Skeletal muscle tissue (tissue), 4 donors: ENCODE data around the gene COQ8A. TPM values are rescaled to one million over a fixed set of nuclear protein-coding genes. Genes with fewer than 3 reads are reported as not detected.

Experiments used
- H3K27ac ChIP-seq: one replicate; pipeline ENCODE4 v1.7.0; 2013; ENCODE audit warnings: mild to moderate bottlenecking, low read depth, low read length, inconsistent platforms
- H3K27me3 ChIP-seq, 3 donors: one replicate each; pipeline ENCODE4 v1.7.0; 2013; ENCODE audit warnings: low read length in 3 of 3; ENCODE audit not compliant: control insufficient read depth in 3 of 3, insufficient read depth in 3 of 3
- H3K36me3 ChIP-seq, 3 donors: one replicate each; pipeline ENCODE4 v1.7.0; 2013; ENCODE audit warnings: low read length in 3 of 3; ENCODE audit not compliant: control insufficient read depth in 3 of 3, insufficient read depth in 3 of 3
- H3K4me1 ChIP-seq, 3 donors: one replicate each; pipeline ENCODE4 v1.7.0; 2013; ENCODE audit warnings: low read length in 3 of 3, mild to moderate bottlenecking in 3 of 3; ENCODE audit not compliant: control insufficient read depth in 3 of 3, insufficient read depth in 3 of 3
- H3K4me3 ChIP-seq, 3 donors: one replicate each; pipeline ENCODE4 v1.7.0; 2013; ENCODE audit warnings: low read length in 3 of 3
- H3K9ac ChIP-seq, 3 donors: one replicate each; pipeline ENCODE4 v1.7.0; 2013; ENCODE audit warnings: low read length in 3 of 3, mild to moderate bottlenecking in 3 of 3, moderate library complexity in 2 of 3, low read depth in 1 of 3
- H3K9me3 ChIP-seq, 3 donors: one replicate each; pipeline ENCODE4 v1.7.0; 2013; ENCODE audit warnings: low read length in 3 of 3; ENCODE audit not compliant: control insufficient read depth in 3 of 3
- total RNA-seq: library from RNA; depleted of rRNA; stranded (reverse); fragments of >200 nt; gene quantifications from one replicate; pipeline ENCODE4 v1.2.3, GENCODE V29; 2014
- donor health status: Osteomylitis.

Gene COQ8A
- total RNA-seq, 1 donor from 2014 or later = 64.7 TPM

GRCh38 chr1:226965581-226966440 lies 25.7 kb downstream of the COQ8A start:
- Histone ChIP-seq H3K9ac (peak overlapping the region in 2 of 3 donors; percentile 50 to 66), H3K9me3 (no peaks in the 10 kb centered on the region), H3K36me3 (peaks cover 41 to 61% (median 46%) of the 10 kb centered on the region in 3 donors), H3K27me3 (no peaks in the 10 kb centered on the region), H3K27ac (peak overlapping the region; percentile 83), H3K4me3 (no peak overlapping the region), H3K4me1 (peaks cover 65 to 93% (median 73%) of the 10 kb centered on the region in 3 donors)

DNA sequence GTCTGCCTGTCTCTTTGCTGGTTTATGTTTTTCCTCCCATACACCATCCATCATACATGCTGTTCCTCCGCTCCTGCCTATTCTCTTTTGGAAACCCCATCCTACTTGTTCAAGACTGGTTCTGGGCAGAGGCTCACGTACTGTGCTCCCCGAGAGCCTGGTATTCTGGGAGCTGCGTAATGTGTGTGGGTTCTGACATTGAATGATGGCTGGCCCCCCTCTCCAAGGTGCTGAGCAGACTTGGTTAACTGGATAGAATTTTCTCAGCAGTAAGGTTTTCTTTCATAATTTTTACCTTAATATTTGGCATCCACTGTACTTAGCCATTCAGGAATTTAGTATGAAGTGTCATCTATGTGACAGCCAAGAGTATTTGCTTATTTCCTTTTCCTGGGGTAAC lies 26.6 kb downstream of the COQ8A start:
- peaks cover 41 to 55% (median 41%) of the 10 kb centered on the region in 3 donors for H3K36me3 ChIP-seq
- peak overlapping the region in 2 of 3 donors; percentile 42 to 50 for H3K9ac ChIP-seq
- H3K9me3 ChIP-seq = no peaks in the 10 kb centered on the region
- peak overlapping the region; percentile 81 for H3K27ac ChIP-seq
- H3K4me1 ChIP-seq = peaks cover 61 to 85% (median 69%) of the 10 kb centered on the region in 3 donors
- H3K27me3 ChIP-seq = no peaks in the 10 kb centered on the region
- no peak overlapping the region for H3K4me3 ChIP-seq

DNA sequence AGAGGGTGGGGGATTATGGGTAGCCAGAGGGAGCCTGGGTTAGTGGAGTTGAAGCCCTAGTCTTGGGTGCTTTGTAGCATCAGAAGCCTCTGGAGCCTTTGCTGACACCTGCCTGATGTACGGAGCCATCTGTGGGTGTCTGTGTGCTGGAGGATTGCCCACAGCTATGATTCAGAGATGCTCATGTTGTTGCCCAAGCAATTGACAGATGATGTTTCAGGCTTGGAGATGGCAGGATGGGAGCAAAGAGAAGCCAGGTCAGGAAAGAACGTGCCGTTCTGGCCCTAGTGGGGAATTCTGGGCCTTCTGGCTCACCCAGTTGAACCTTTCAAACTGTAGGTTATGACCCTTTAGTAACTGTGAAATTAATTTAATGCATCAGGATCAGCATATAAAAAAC lies 27.6 kb downstream of the COQ8A start:
- peaks cover 56 to 85% (median 68%) of the 10 kb centered on the region in 3 donors for H3K4me1 ChIP-seq

DNA sequence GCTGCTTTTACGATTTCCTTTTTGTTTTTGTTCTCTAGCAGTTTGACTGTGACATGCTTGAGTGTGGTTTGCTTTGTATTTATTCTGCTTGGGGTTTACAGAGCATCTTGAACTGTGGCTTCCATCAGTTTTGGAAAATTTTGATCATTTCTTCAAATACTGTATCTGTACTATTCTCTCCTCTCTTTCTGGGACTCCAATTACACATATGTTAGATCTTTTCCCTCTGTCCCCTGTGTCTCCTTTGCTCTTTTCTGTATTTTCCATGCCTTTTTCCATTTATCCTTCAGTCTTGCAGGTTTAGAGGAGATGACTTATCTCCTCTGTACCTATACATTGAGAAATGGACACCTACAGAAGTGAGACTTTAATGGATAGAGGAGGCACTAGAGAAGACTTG lies 31.7 kb downstream of the COQ8A start:
- Histone ChIP-seq H3K4me1 (peaks cover 53 to 84% (median 68%) of the 10 kb centered on the region in 3 donors), H3K36me3 (peaks cover 7 to 16% (median 8%) of the 10 kb centered on the region in 3 donors), H3K27ac (no peak overlapping the region), H3K27me3 (no peaks in the 10 kb centered on the region), H3K9me3 (no peaks in the 10 kb centered on the region), H3K9ac (no peak overlapping the region), H3K4me3 (no peak overlapping the region)

More for the DNA sequence above, 27.6 kb downstream of the COQ8A start:
- no peak overlapping the region for H3K4me3 ChIP-seq
- H3K27ac ChIP-seq = peak overlapping the region; percentile 81
- no peaks in the 10 kb centered on the region for H3K9me3 ChIP-seq
- peaks cover 35 to 49% (median 36%) of the 10 kb centered on the region in 3 donors for H3K36me3 ChIP-seq
- no peaks in the 10 kb centered on the region for H3K27me3 ChIP-seq
- peak overlapping the region in 1 of 3 donors; percentile 42 for H3K9ac ChIP-seq

DNA sequence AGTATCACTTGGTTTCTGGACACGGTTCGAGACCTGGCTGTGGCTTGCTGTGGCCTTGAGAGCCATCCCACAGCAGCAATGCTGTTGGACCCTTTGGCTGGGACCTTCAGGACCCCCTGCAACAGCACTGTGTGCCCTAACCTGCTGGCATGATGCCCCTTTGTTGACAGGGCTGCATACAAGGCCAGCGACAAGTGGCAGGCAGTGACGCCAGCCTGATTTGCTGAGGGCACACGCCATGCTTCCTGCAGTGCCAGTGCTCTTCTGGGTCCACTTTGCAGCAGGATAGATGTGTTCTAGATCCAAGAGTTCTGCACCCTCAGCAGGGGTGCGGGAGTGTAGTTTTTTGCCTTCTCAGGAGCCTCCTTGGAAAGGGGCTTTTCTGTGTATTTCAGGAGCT lies 32.8 kb downstream of the COQ8A start:
- Histone ChIP-seq H3K9me3 (no peaks in the 10 kb centered on the region), H3K9ac (peak overlapping the region; percentile 75 to 85 (median 82)), H3K4me3 (peak overlapping the region in 2 of 3 donors; percentile 55 to 61), H3K27me3 (no peaks in the 10 kb centered on the region), H3K36me3 (peaks cover 13 to 22% (median 13%) of the 10 kb centered on the region in 3 donors), H3K27ac (peak overlapping the region; percentile 95), H3K4me1 (peaks cover 49 to 85% (median 70%) of the 10 kb centered on the region in 3 donors)

- Histone ChIP-seq H3K9ac (peak overlapping the region; percentile 75 to 85 (median 82)), H3K9me3 (no peaks in the 10 kb centered on the region), H3K4me3 (peak overlapping the region; percentile 31 to 61 (median 35)), H3K27me3 (no peaks in the 10 kb centered on the region), H3K4me1 (peaks cover 48 to 85% (median 70%) of the 10 kb centered on the region in 3 donors), H3K27ac (peak overlapping the region; percentile 95), H3K36me3 (peaks cover 16 to 24% (median 16%) of the 10 kb centered on the region in 3 donors)
Observed at GRCh38 chr1:226973371-226973897, 33.3 kb downstream of the COQ8A start.

- Histone ChIP-seq H3K9ac (peak overlapping the region; percentile 75 to 85 (median 82)), H3K4me1 (peaks cover 52 to 85% (median 72%) of the 10 kb centered on the region in 3 donors), H3K4me3 (peak overlapping the region; percentile 35 to 61 (median 60)), H3K36me3 (peaks cover 21 to 25% (median 21%) of the 10 kb centered on the region in 3 donors), H3K27me3 (no peaks in the 10 kb centered on the region), H3K27ac (peak overlapping the region; percentile 95), H3K9me3 (no peaks in the 10 kb centered on the region)
Observed at GRCh38 chr1:226973898-226974543, 33.9 kb downstream of the COQ8A start.

DNA sequence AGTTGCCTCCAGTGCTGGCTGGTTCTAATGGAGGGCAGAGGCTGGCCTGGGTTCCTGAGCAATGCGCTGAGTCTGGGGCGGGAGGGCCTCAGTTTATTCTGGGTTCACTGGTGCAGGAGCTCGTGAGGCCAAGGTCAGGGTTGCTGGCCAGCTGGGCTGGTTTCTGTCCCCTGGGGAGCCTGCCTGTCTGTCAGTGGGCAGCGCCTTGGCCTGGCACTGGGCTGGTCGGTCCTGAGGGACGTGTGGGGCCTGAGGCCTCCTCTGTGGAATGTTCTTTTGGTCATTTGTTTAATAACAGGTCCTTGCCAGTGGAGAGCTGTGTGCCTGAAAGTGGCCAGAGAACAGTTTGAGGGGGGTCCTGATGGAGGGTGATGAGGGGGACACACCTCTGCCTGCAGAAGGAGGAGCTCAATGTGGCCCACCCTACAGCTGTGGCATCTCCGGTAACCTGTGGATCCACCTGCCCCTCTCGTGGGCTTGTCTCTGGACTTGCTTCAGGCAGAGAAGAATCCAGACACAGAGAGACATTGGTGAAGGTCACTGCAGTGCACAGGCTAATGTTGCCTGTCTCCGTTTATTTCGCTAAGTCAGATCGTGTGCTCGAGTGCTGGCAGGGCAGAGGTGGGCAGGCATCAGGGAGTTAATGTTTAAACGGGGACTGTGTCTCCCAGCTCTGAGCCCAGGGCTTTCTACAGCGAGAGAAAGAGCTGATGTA lies 34.6 kb downstream of the COQ8A start:
- Histone ChIP-seq H3K27me3 (no peaks in the 10 kb centered on the region), H3K9me3 (no peaks in the 10 kb centered on the region), H3K36me3 (peaks cover 21 to 24% (median 21%) of the 10 kb centered on the region in 3 donors), H3K4me1 (peaks cover 58 to 87% (median 78%) of the 10 kb centered on the region in 3 donors), H3K4me3 (peak overlapping the region; percentile 55 to 61 (median 60)), H3K27ac (peak overlapping the region; percentile 95), H3K9ac (peak overlapping the region; percentile 75 to 85 (median 82))
